ENCODE measurements around the gene ANKMY1. TPM values are rescaled to one million over a fixed set of nuclear protein-coding genes. Genes with fewer than 3 reads are reported as not detected.

Gene ANKMY1
- total and polyA plus RNA-seq, 4 donors: 9.3 to 34.8 (median 14.8) TPM

DNA sequence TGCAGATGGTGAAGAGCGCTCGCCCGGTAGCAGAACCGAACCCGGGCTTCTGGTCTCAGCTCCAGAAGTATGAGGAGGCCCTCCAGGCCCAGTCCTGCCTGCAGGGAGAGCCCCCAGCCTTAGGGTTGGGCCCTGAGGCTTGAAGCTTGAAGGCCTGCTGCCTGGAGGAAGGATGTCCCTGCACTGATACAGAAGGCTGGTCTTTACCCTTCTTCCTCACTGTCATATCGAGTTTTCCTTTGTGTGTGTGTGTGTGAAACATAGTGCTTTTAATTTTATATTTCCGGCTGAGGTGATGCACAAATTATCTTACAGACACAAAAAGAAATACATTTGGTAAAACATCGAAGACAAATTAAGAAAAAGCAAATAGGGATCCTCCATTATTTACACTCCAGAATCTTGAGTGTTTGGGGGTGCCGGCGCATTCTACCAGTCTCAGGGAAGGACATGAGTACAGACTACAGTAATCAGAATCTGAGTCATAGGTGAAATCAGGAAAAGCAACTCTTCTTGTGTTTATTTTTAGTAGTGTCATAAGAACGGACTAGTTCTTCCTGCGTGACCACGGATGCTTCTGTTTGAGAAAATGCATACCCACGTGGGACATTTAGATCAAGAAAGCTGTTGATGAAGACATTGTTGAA is 3.7 kb upstream of the ANKMY1 start:
- H3K4me3 ChIP-seq: peak overlapping the region; percentile 37
- ATAC-seq (ENCODE audit: insufficient read depth, low FRiP score): no peak
- TF ChIP-seq, protein P1, sequence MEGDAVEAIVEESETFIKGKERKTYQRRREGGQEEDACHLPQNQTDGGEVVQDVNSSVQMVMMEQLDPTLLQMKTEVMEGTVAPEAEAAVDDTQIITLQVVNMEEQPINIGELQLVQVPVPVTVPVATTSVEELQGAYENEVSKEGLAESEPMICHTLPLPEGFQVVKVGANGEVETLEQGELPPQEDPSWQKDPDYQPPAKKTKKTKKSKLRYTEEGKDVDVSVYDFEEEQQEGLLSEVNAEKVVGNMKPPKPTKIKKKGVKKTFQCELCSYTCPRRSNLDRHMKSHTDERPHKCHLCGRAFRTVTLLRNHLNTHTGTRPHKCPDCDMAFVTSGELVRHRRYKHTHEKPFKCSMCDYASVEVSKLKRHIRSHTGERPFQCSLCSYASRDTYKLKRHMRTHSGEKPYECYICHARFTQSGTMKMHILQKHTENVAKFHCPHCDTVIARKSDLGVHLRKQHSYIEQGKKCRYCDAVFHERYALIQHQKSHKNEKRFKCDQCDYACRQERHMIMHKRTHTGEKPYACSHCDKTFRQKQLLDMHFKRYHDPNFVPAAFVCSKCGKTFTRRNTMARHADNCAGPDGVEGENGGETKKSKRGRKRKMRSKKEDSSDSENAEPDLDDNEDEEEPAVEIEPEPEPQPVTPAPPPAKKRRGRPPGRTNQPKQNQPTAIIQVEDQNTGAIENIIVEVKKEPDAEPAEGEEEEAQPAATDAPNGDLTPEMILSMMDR (IDR thresholded peaks at IDR 0.05; ENCODE audit: control extremely low read depth, extremely low read depth): no peak
- H3K9me3 ChIP-seq (ENCODE audit: control insufficient read depth in 4 of 4, insufficient read depth in 3 of 4, low read length in 3 of 4): no peaks in the 10 kb centered on the region
- H3K27ac ChIP-seq (ENCODE audit: low read depth in 1 of 2, low read length in 1 of 2): peak overlapping the region; percentile 89 to 97
- no peak for DNase-seq
- 10 to 11% methylated on average over 14 of the region's 14 CpGs for WGBS, 2 donors
- H3K36me3 ChIP-seq (ENCODE audit: control insufficient read depth in 4 of 4, insufficient read depth in 4 of 4, low read length in 4 of 4): no peaks in the 10 kb centered on the region
- no peaks in the 10 kb centered on the region for H3K27me3 ChIP-seq (ENCODE audit: control insufficient read depth in 3 of 3, insufficient read depth in 3 of 3, low read length in 2 of 3)
- H3K4me1 ChIP-seq (ENCODE audit: control insufficient read depth in 5 of 5, insufficient read depth in 5 of 5, low read length in 5 of 5): peaks cover 9 to 39% (median 26%) of the 10 kb centered on the region in 5 donors
- H3K9ac ChIP-seq (ENCODE audit: insufficient read depth in 1 of 2, low read length in 2 of 2): peak overlapping the region in 1 of 2 donors; percentile 65

DNA sequence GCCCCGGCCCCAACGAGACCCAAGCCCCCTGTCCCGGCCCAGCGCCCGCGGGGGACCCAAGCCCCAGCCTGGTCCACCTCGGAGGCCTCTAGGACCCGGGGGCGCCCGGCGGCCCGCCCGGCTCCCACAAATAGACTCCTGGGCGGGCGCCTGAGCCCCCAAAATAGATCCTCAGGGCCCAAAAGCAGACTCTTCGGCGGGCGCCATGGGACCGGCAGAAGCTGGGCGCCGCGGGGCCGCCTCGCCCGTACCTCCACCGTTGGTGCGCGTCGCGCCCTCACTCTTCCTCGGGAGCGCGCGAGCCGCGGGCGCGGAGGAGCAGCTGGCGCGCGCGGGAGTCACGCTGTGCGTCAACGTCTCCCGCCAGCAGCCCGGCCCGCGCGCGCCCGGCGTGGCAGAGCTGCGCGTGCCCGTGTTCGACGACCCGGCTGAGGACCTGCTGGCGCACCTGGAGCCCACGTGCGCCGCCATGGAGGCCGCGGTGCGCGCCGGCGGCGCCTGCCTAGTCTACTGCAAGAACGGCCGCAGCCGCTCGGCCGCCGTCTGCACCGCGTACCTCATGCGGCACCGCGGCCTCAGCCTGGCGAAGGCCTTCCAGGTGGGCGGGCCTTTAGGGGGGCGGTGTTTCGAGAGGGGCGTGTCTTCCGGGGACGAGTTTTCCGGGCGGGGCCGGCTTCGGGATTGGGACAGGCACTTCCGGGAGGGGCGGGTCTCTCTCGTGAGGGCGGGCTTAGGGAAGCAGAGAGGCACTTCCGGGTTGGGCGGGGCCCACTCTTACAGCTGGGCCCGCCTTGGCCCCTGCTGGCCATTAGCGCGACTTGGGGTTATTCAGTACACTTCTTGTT is 2.9 kb upstream of the ANKMY1 start:
- no peaks in the 10 kb centered on the region for H3K9me3 ChIP-seq (ENCODE audit: control insufficient read depth in 4 of 4, insufficient read depth in 3 of 4, low read length in 3 of 4)
- peak overlapping the region; percentile 83 for H3K4me3 ChIP-seq
- WGBS, 2 donors: 0 to 1% methylated on average over 75 to 101 of the region's 101 CpGs
- ATAC-seq (ENCODE audit: insufficient read depth, low FRiP score): peak; percentile 85
- DNase-seq: peak; percentile 99 to 100 (median 99)
- peaks cover 9 to 33% (median 20%) of the 10 kb centered on the region in 5 donors for H3K4me1 ChIP-seq (ENCODE audit: control insufficient read depth in 5 of 5, insufficient read depth in 5 of 5, low read length in 5 of 5)
- H3K36me3 ChIP-seq (ENCODE audit: control insufficient read depth in 4 of 4, insufficient read depth in 4 of 4, low read length in 4 of 4): no peaks in the 10 kb centered on the region
- TF ChIP-seq, protein P1 (IDR thresholded peaks at IDR 0.05; ENCODE audit: control extremely low read depth, extremely low read depth): peak; percentile 0
- peak overlapping the region in 1 of 2 donors; percentile 65 for H3K9ac ChIP-seq (ENCODE audit: insufficient read depth in 1 of 2, low read length in 2 of 2)
- no peaks in the 10 kb centered on the region for H3K27me3 ChIP-seq (ENCODE audit: control insufficient read depth in 3 of 3, insufficient read depth in 3 of 3, low read length in 2 of 3)
- peak overlapping the region; percentile 98 to 99 for H3K27ac ChIP-seq (ENCODE audit: low read depth in 1 of 2, low read length in 1 of 2)

DNA sequence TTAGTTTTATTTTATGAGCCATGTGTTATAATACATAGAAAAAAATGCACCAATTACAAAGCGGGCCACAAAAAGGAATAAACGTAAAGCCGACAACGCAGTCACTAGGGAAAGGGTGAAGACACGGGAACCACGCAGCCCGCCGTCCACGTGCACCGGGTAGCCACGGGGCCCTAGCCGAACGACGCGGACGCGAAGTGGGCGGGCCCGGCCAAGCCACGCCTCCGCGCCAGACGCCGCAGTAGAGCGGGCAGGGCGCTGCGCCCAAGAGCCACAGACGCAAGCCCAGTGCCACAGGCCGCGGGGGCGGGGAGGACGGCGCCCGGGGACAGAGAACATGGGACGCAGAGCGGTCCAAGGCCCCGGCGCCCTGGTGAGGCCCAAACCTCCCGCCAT is 2.3 kb upstream of the ANKMY1 start, which contains the start of gene DUSP28:
TSS of gene DUSP28 (plus strand) at position 274 of the 396 bp plus-strand sequence. CDS start 328 bp downstream, outside the sequence.
- Histone ChIP-seq H3K27ac (ENCODE audit: low read depth in 1 of 2, low read length in 1 of 2) (peak within 1 kb of the TSS; percentile 98 to 99), H3K4me3 (peak within 1 kb of the TSS; percentile 83), H3K36me3 (ENCODE audit: control insufficient read depth in 4 of 4, insufficient read depth in 4 of 4, low read length in 4 of 4) (peaks cover 0 to 3% (median 0%) of the 10 kb centered on the region in 4 donors), H3K27me3 (ENCODE audit: control insufficient read depth in 3 of 3, insufficient read depth in 3 of 3, low read length in 2 of 3) (no peaks in the 10 kb centered on the region), H3K9me3 (ENCODE audit: control insufficient read depth in 4 of 4, insufficient read depth in 3 of 4, low read length in 3 of 4) (no peaks in the 10 kb centered on the region), H3K9ac (ENCODE audit: insufficient read depth in 1 of 2, low read length in 2 of 2) (peak within 1 kb of the TSS in 1 of 2 donors; percentile 65), H3K4me1 (ENCODE audit: control insufficient read depth in 5 of 5, insufficient read depth in 5 of 5, low read length in 5 of 5) (peaks cover 9 to 31% (median 16%) of the 10 kb centered on the region in 5 donors)
- WGBS, 2 donors: 0 to 1% methylated on average over 38 to 39 of the region's 39 CpGs
- DNase-seq (peak; percentile 83 to 88 (median 87)), ATAC-seq (ENCODE audit: insufficient read depth, low FRiP score) (peak; percentile 76)
- TF ChIP-seq, protein P1 (IDR thresholded peaks at IDR 0.05; ENCODE audit: control extremely low read depth, extremely low read depth): no peak
